Naive thymus-derived CD8-positive, alpha-beta T cell (primary cell): ENCODE results near the gene ZBTB48. TPM values are rescaled to one million over a fixed set of nuclear protein-coding genes. Genes with fewer than 3 reads are reported as not detected.

Source experiments
- ATAC-seq, 2 donors: fragments of 150-1000 bp; cut with Tn5 transposase in 1 of 2; sonication (Bioruptor Pico), chemical (Tn5 transposase) in 1 of 2; 1 replicate in 1 of 2; 2 replicates in 1 of 2; pipeline ENCODE4 v1.10.0; 2021; ENCODE audit warnings: mild to moderate bottlenecking in 2 of 2, moderate library complexity in 2 of 2
- POLR2A ChIA-PET: fragments of 350-600 bp; sonication (Branson Sonifier 250); formaldehyde crosslinking; loops from one replicate; lab custom pipeline; 2021; ENCODE audit warnings: antibody characterized with exemption; lab: Charles Lee
- DNase-seq, 10 donors: peaks; one replicate each; pipeline versions ENCODE4 v3.0.0 to v3.0.0-alpha.2; 2020 to 2022
- H3K27ac Mint-ChIP-seq, 10 donors: one replicate each; pipeline ENCODE4 v1.8.0; 2020 to 2022; ENCODE audit warnings: mild to moderate bottlenecking in 10 of 10, mixed read lengths in 10 of 10, moderate library complexity in 4 of 10, inconsistent platforms in 1 of 10
- H3K27me3 Mint-ChIP-seq, 5 donors: one replicate each; pipeline ENCODE4 v1.8.0; 2021 to 2022; ENCODE audit warnings: mixed read lengths in 5 of 5
- H3K36me3 Mint-ChIP-seq, 3 donors: one replicate each; pipeline ENCODE4 v1.8.0; 2020 to 2022; ENCODE audit warnings: mixed read lengths in 3 of 3, mild to moderate bottlenecking in 2 of 3, inconsistent platforms in 1 of 3
- H3K4me1 Mint-ChIP-seq, 4 donors: one replicate each; pipeline ENCODE4 v1.8.0; 2021 to 2022; ENCODE audit warnings: mixed read lengths in 4 of 4
- H3K4me3 Mint-ChIP-seq, 10 donors: one replicate each; pipeline ENCODE4 v1.8.0; 2020 to 2022; ENCODE audit warnings: mild to moderate bottlenecking in 10 of 10, mixed read lengths in 10 of 10, moderate library complexity in 6 of 10, inconsistent platforms in 1 of 10
- H3K9me3 Mint-ChIP-seq, 9 donors: one replicate each; pipeline ENCODE4 v1.8.0; 2020 to 2022; ENCODE audit warnings: mixed read lengths in 9 of 9, mild to moderate bottlenecking in 3 of 9, inconsistent platforms in 1 of 9, moderate library complexity in 1 of 9
- polyA plus RNA-seq, 3 donors: library from polyadenylated mRNA; unstranded; fragments of 300-500 nt; fragmentation: Illumina TruSeq; gene quantifications; one replicate each; pipeline ENCODE4 v1.2.3, GENCODE V29; 2021
- total RNA-seq, 8 experiments: library from RNA in 2 of 8; stranded (reverse) in 2 of 8; gene quantifications; one replicate each; pipeline ENCODE4 v1.2.3 and lab custom pipeline; 2021 to 2026

The ZBTB48 gene
- total and polyA plus RNA-seq, 5 experiments from 2014 or later = 9.8 to 73.2 (median 30.0) TPM

- H3K27ac Mint-ChIP-seq = peak overlapping the region in 2 of 10 donors; percentile 34 to 69
- ATAC-seq (no peak), DNase-seq (no peak)
- no peaks in the 10 kb centered on the region for H3K27me3 Mint-ChIP-seq
- H3K36me3 Mint-ChIP-seq = peaks cover 0 to 30% (median 2%) of the 10 kb centered on the region in 3 donors
- no peak overlapping the region for H3K4me3 Mint-ChIP-seq
- H3K9me3 Mint-ChIP-seq = no peaks in the 10 kb centered on the region
- POLR2A ChIA-PET = interaction anchor here (4.2 kb wide), 1 partner anchor 16 kb away, joined by 37 read pairs; the partner anchor contains the start of gene KLHL21
- peaks cover 18 to 54% (median 40%) of the 10 kb centered on the region in 4 donors for H3K4me1 Mint-ChIP-seq
Measured at GRCh38 chr1:6586404-6586816, 6.6 kb downstream of the ZBTB48 start.

- H3K4me3 Mint-ChIP-seq = no peak overlapping the region
- peak overlapping the region in 8 of 10 donors; percentile 9 to 73 (median 60) for H3K27ac Mint-ChIP-seq
- POLR2A ChIA-PET = interaction anchor here (0.5 to 4.2 kb wide), 3 partner anchors 10 to 124 kb away, joined by 3 to 37 read pairs (median 5); partner anchors contain the start of gene KLHL21
- peaks cover 0 to 28% (median 2%) of the 10 kb centered on the region in 3 donors for H3K36me3 Mint-ChIP-seq
- no peaks in the 10 kb centered on the region for H3K27me3 Mint-ChIP-seq
- H3K9me3 Mint-ChIP-seq = no peaks in the 10 kb centered on the region
- DNase-seq (no peak), ATAC-seq (no peak)
- peaks cover 20 to 52% (median 37%) of the 10 kb centered on the region in 4 donors for H3K4me1 Mint-ChIP-seq
Measured at GRCh38 chr1:6587261-6588005, 7.6 kb downstream of the ZBTB48 start.

GRCh38 chr1:6588128-6588892, 8.5 kb downstream of the ZBTB48 start:
- H3K27me3 Mint-ChIP-seq = no peaks in the 10 kb centered on the region
- peaks cover 20 to 54% (median 35%) of the 10 kb centered on the region in 4 donors for H3K4me1 Mint-ChIP-seq
- ATAC-seq = peak in 1 of 2 donors; percentile 13
- peak overlapping the region in 7 of 10 donors; percentile 9 to 77 (median 62) for H3K27ac Mint-ChIP-seq
- POLR2A ChIA-PET = interaction anchor here (1.0 to 4.2 kb wide), 3 partner anchors 8 to 14 kb away, joined by 5 to 37 read pairs (median 6); partner anchors contain the start of genes KLHL21 and ZBTB48
- H3K36me3 Mint-ChIP-seq = peaks cover 0 to 30% (median 2%) of the 10 kb centered on the region in 3 donors
- H3K9me3 Mint-ChIP-seq = no peaks in the 10 kb centered on the region
- no peak for DNase-seq
- H3K4me3 Mint-ChIP-seq = no peak overlapping the region

GRCh38 chr1:6588893-6589520, 9.2 kb downstream of the ZBTB48 start:
- H3K27me3 Mint-ChIP-seq = no peaks in the 10 kb centered on the region
- no peaks in the 10 kb centered on the region for H3K9me3 Mint-ChIP-seq
- no peak overlapping the region for H3K4me3 Mint-ChIP-seq
- H3K27ac Mint-ChIP-seq = peak overlapping the region in 3 of 10 donors; percentile 15 to 77 (median 73)
- H3K4me1 Mint-ChIP-seq = peaks cover 20 to 60% (median 36%) of the 10 kb centered on the region in 4 donors
- POLR2A ChIA-PET = interaction anchor here (1.1 to 4.2 kb wide), 3 partner anchors 9 to 13 kb away, joined by 3 to 37 read pairs (median 6); partner anchors contain the start of genes KLHL21 and ZBTB48
- DNase-seq (no peak), ATAC-seq (no peak)
- peaks cover 0 to 35% (median 2%) of the 10 kb centered on the region in 3 donors for H3K36me3 Mint-ChIP-seq

- H3K27ac Mint-ChIP-seq = peak overlapping the region in 7 of 10 donors; percentile 48 to 85 (median 63)
- DNase-seq = no peak
Measured at GRCh38 chr1:6590046-6590445, 10.3 kb downstream of the ZBTB48 start.

GRCh38 chr1:6591222-6591621, 11.4 kb downstream of the ZBTB48 start:
- Mint-ChIP-seq H3K36me3 (peaks cover 0 to 56% (median 2%) of the 10 kb centered on the region in 3 donors), H3K9me3 (no peaks in the 10 kb centered on the region), H3K27me3 (no peaks in the 10 kb centered on the region), H3K4me1 (peaks cover 23 to 64% (median 40%) of the 10 kb centered on the region in 4 donors), H3K4me3 (peak overlapping the region in 5 of 10 donors; percentile 11 to 65 (median 50)), H3K27ac (peak overlapping the region; percentile 31 to 85 (median 52))
- ATAC-seq (peak; percentile 28 to 45), DNase-seq (no peak)
- POLR2A ChIA-PET = interaction anchor here (1.0 to 2.7 kb wide), 2 partner anchors 11 to 101 kb away, joined by 5 to 21 read pairs; partner anchors contain the start of gene KLHL21

More at GRCh38 chr1:6590046-6590445, 10.3 kb downstream of the ZBTB48 start:
- peaks cover 13 to 56% (median 32%) of the 10 kb centered on the region in 4 donors for H3K4me1 Mint-ChIP-seq
- POLR2A ChIA-PET = interaction anchor here (1.1 to 4.2 kb wide), 3 partner anchors 8 to 12 kb away, joined by 3 to 37 read pairs (median 6); partner anchors contain the start of genes KLHL21 and ZBTB48
- no peaks in the 10 kb centered on the region for H3K27me3 Mint-ChIP-seq
- H3K9me3 Mint-ChIP-seq = no peaks in the 10 kb centered on the region
- ATAC-seq = no peak
- peaks cover 0 to 45% (median 2%) of the 10 kb centered on the region in 3 donors for H3K36me3 Mint-ChIP-seq
- H3K4me3 Mint-ChIP-seq = no peak overlapping the region

GRCh38 chr1:6591644-6592043, 11.8 kb downstream of the ZBTB48 start:
- Mint-ChIP-seq H3K36me3 (peaks cover 0 to 61% (median 2%) of the 10 kb centered on the region in 3 donors), H3K27ac (peak overlapping the region in 4 of 10 donors; percentile 62 to 85 (median 72)), H3K4me1 (peaks cover 24 to 66% (median 45%) of the 10 kb centered on the region in 4 donors), H3K9me3 (no peaks in the 10 kb centered on the region), H3K27me3 (no peaks in the 10 kb centered on the region), H3K4me3 (peak overlapping the region in 4 of 10 donors; percentile 11 to 61 (median 35))
- POLR2A ChIA-PET = interaction anchor here (1.0 to 2.7 kb wide), 3 partner anchors 11 to 101 kb away, joined by 3 to 21 read pairs (median 5); partner anchors contain the start of genes KLHL21 and ZBTB48
- DNase-seq (no peak), ATAC-seq (no peak)

- Mint-ChIP-seq H3K4me1 (peaks cover 22 to 67% (median 50%) of the 10 kb centered on the region in 4 donors), H3K4me3 (no peak overlapping the region), H3K36me3 (peaks cover 0 to 64% (median 2%) of the 10 kb centered on the region in 3 donors), H3K27me3 (no peaks in the 10 kb centered on the region), H3K27ac (peak overlapping the region in 3 of 10 donors; percentile 15 to 67 (median 21)), H3K9me3 (no peaks in the 10 kb centered on the region)
- POLR2A ChIA-PET = interaction anchor here (1.1 to 2.7 kb wide), 2 partner anchors 10 to 12 kb away, joined by 3 to 21 read pairs; partner anchors contain the start of genes KLHL21 and ZBTB48
- no peak for DNase-seq
- ATAC-seq = no peak
Measured at GRCh38 chr1:6592441-6592840, 12.6 kb downstream of the ZBTB48 start.

- POLR2A ChIA-PET = interaction anchor here (1.1 to 2.7 kb wide), 2 partner anchors 10 to 13 kb away, joined by 3 to 21 read pairs; partner anchors contain the start of genes KLHL21 and ZBTB48
- H3K4me1 Mint-ChIP-seq = peaks cover 20 to 67% (median 51%) of the 10 kb centered on the region in 4 donors
- no peak overlapping the region for H3K4me3 Mint-ChIP-seq
- H3K27me3 Mint-ChIP-seq = no peaks in the 10 kb centered on the region
- DNase-seq = no peak
- no peaks in the 10 kb centered on the region for H3K9me3 Mint-ChIP-seq
- peak overlapping the region in 2 of 10 donors; percentile 21 to 24 for H3K27ac Mint-ChIP-seq
- peaks cover 0 to 67% (median 4%) of the 10 kb centered on the region in 3 donors for H3K36me3 Mint-ChIP-seq
- ATAC-seq = no peak
Measured at GRCh38 chr1:6592865-6593593, 13.2 kb downstream of the ZBTB48 start.

GRCh38 chr1:6593810-6594209, 14.0 kb downstream of the ZBTB48 start:
- H3K27ac Mint-ChIP-seq = peak overlapping the region in 1 of 10 donors; percentile 62
- H3K9me3 Mint-ChIP-seq = no peaks in the 10 kb centered on the region
- H3K27me3 Mint-ChIP-seq = no peaks in the 10 kb centered on the region
- ATAC-seq (no peak), DNase-seq (no peak)
- POLR2A ChIA-PET = interaction anchor here (0.7 kb wide), 1 partner anchor 391 kb away, joined by 5 read pairs; no protein-coding TSS in a partner anchor
- peaks cover 20 to 73% (median 54%) of the 10 kb centered on the region in 4 donors for H3K4me1 Mint-ChIP-seq
- H3K4me3 Mint-ChIP-seq = no peak overlapping the region
- H3K36me3 Mint-ChIP-seq = peaks cover 0 to 67% (median 6%) of the 10 kb centered on the region in 3 donors
